HepG2 (cell line): ENCODE results near the gene GRK4. TPM values are rescaled to one million over a fixed set of nuclear protein-coding genes. Genes with fewer than 3 reads are reported as not detected.

Experiments
- HNF4A ChIP-seq: sonication (generic); formaldehyde crosslinking; IDR thresholded peaks from 2 replicates; pipeline ENCODE4 v1.4.0; 2020; ENCODE audit warnings: missing genetic modification reagents
- IKZF1 ChIP-seq: fragments of 450-650 bp; IDR thresholded peaks from 2 replicates; pipeline ENCODE4 v1.7.1; 2016
- NFE2 ChIP-seq: sonication (generic); formaldehyde crosslinking; IDR thresholded peaks from 2 replicates; pipeline ENCODE4 v1.4.0; 2020; ENCODE audit warnings: missing genetic modification reagents
- REL ChIP-seq: sonication (generic); formaldehyde crosslinking; conservative IDR thresholded peaks from 2 replicates; pipeline ENCODE4 v1.8.0; 2022; ENCODE audit warnings: mild to moderate bottlenecking, missing genetic modification reagents, moderate library complexity
- REPIN1 ChIP-seq: sonication (generic); formaldehyde crosslinking; IDR thresholded peaks from 2 replicates; pipeline ENCODE4 v1.8.0; 2022; ENCODE audit warnings: missing genetic modification reagents, low read depth, mild to moderate bottlenecking, borderline replicate concordance
- SMC3 ChIP-seq: IDR thresholded peaks from 2 replicates; pipeline ENCODE4 v1.6.1; 2011; ENCODE audit warnings: low read length, improper control_type of control experiment
- SYNCRIP ChIP-seq: fragments of 200-400 bp; formaldehyde crosslinking; IDR thresholded peaks from 2 replicates; pipeline ENCODE4 v1.6.1; 2018; ENCODE audit warnings: mild to moderate bottlenecking, low read depth, low read length; ENCODE audit not compliant: insufficient read depth
- TRAFD1 ChIP-seq: sonication (generic); formaldehyde crosslinking; IDR thresholded peaks from 2 replicates; pipeline ENCODE4 v1.5.1; 2020; ENCODE audit warnings: missing genetic modification reagents, mild to moderate bottlenecking, borderline replicate concordance
- YEATS2 ChIP-seq: sonication (generic); formaldehyde crosslinking; IDR thresholded peaks from 2 replicates; pipeline ENCODE4 v1.4.0; 2020; ENCODE audit warnings: missing genetic modification reagents, borderline replicate concordance
- ZFP90 ChIP-seq: sonication (generic); formaldehyde crosslinking; IDR thresholded peaks from 2 replicates; pipeline ENCODE4 v1.8.0; 2022; ENCODE audit warnings: missing genetic modification reagents, mild to moderate bottlenecking, inconsistent platforms, borderline replicate concordance
- ZNF251 ChIP-seq: sonication (generic); formaldehyde crosslinking; IDR thresholded peaks from 2 replicates; pipeline ENCODE4 v1.9.0; 2021; ENCODE audit warnings: mild to moderate bottlenecking, missing genetic modification reagents
- ZNF3 ChIP-seq: IDR thresholded peaks from 2 replicates; pipeline ENCODE4 v1.7.0; 2017; ENCODE audit warnings: inconsistent platforms
- ZNF33A ChIP-seq: sonication (generic); formaldehyde crosslinking; IDR thresholded peaks from 2 replicates; pipeline ENCODE4 v1.5.1; 2020; ENCODE audit warnings: missing genetic modification reagents, mild to moderate bottlenecking, moderate library complexity, borderline replicate concordance
- ZNF414 ChIP-seq: sonication (generic); formaldehyde crosslinking; IDR thresholded peaks from 2 replicates; pipeline ENCODE4 v1.5.0; 2020; ENCODE audit warnings: missing genetic modification reagents
- ZNF570 ChIP-seq: sonication (generic); formaldehyde crosslinking; IDR thresholded peaks from 2 replicates; pipeline ENCODE4 v1.4.0; 2020; ENCODE audit warnings: mild to moderate bottlenecking, missing genetic modification reagents, borderline replicate concordance
- ZNF749 ChIP-seq: sonication (generic); formaldehyde crosslinking; IDR thresholded peaks from 2 replicates; pipeline ENCODE4 v1.8.0; 2022; ENCODE audit warnings: mild to moderate bottlenecking, missing genetic modification reagents, moderate library complexity, borderline replicate concordance
- ZNF792 ChIP-seq: IDR thresholded peaks from 2 replicates; pipeline ENCODE4 v1.6.1; 2016
- ZSCAN30 ChIP-seq: sonication (generic); formaldehyde crosslinking; IDR thresholded peaks from 2 replicates; pipeline ENCODE4 v1.5.0; 2020; ENCODE audit warnings: mild to moderate bottlenecking, missing genetic modification reagents
- polyA plus RNA-seq, 8 experiments: library from polyadenylated mRNA; depleted of rRNA in 3 of 8; stranded (reverse) in 7 of 8; unstranded in 1 of 8; fragments of >200 nt; fragmentation: Illumina TruSeq in 4 of 8; extraction: Trizol in 4 of 8; gene quantifications; 2 replicates each; pipeline versions ENCODE4 v1.2.1 to v1.2.3, GENCODE V29; 2011 to 2016; ENCODE audit warnings: low read depth in 4 of 8, missing spikeins in 1 of 8, mixed read lengths in 1 of 8; ENCODE audit not compliant: insufficient read depth in 1 of 8
- total RNA-seq, 5 experiments: library from RNA; depleted of rRNA; stranded (reverse); fragments of >200 nt; fragmentation: Illumina TruSeq; extraction: Trizol; gene quantifications; 2 replicates each; pipeline ENCODE4 v1.2.3, GENCODE V29; 2016; ENCODE audit warnings: low read depth in 1 of 5
- TF ChIP-seq, protein P1 (sequence below): fragments of 450-650 bp; IDR thresholded peaks from 2 replicates; pipeline ENCODE4 v1.6.1; 2016
- TF ChIP-seq, protein P2 (sequence below): sonication (generic); formaldehyde crosslinking; IDR thresholded peaks from 2 replicates; pipeline ENCODE4 v1.4.0; 2020; ENCODE audit warnings: missing genetic modification reagents
- TF ChIP-seq, protein P3 (sequence below): sonication (generic); formaldehyde crosslinking; IDR thresholded peaks from 2 replicates; pipeline ENCODE4 v1.8.0; 2023; ENCODE audit warnings: mild to moderate bottlenecking, missing genetic modification reagents

The GRK4 gene
- total and polyA plus RNA-seq, 2 of the 13 experiments (the other 11 are each of a cell fraction or from before 2014, with no cell fraction given) = 1.8 to 2.0 TPM

DNA sequence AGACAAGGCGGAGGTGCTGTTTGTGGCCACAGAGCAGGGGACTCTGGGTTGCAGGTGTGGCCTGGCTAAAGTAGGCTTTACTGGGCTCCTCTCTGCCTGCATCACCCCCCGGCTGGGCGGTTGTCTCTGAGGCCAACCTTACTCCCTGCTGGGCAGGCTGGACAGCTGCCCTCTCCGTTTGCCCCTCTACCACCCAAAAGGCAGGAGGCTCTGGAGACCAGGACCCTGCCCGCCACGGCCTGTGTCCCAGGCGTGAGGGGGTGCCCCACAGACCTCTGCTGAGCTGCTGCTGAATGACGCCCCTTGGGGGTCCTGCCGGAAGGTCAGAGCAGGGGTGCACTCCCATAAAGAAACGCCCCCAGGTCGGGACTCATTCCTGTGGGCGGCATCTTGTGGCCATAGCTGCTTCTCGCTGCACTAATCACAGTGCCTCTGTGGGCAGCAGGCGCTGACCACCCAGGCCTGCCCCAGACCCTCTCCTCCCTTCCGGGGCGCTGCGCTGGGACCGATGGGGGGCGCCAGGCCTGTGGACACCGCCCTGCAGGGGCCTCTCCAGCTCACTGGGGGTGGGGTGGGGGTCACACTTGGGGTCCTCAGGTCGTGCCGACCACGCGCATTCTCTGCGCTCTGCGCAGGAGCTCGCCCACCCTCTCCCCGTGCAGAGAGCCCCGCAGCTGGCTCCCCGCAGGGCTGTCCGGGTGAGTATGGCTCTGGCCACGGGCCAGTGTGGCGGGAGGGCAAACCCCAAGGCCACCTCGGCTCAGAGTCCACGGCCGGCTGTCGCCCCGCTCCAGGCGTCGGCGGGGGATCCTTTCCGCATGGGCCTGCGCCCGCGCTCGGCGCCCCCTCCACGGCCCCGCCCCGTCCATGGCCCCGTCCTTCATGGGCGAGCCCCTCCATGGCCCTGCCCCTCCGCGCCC, 110.0 kb downstream of the GRK4 start (continued):
- 0 out of 2 replicates have a peak, but pooled peaks have one; percentile 72 for TF ChIP-seq ZNF414 (CRISPR knock-in tag)
- peak; percentile 93 for TF ChIP-seq HNF4A (CRISPR knock-in tag)
- TF ChIP-seq, protein P1, sequence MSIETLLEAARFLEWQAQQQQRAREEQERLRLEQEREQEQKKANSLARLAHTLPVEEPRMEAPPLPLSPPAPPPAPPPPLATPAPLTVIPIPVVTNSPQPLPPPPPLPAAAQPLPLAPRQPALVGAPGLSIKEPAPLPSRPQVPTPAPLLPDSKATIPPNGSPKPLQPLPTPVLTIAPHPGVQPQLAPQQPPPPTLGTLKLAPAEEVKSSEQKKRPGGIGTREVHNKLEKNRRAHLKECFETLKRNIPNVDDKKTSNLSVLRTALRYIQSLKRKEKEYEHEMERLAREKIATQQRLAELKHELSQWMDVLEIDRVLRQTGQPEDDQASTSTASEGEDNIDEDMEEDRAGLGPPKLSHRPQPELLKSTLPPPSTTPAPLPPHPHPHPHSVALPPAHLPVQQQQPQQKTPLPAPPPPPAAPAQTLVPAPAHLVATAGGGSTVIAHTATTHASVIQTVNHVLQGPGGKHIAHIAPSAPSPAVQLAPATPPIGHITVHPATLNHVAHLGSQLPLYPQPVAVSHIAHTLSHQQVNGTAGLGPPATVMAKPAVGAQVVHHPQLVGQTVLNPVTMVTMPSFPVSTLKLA = no peak
- no peak for TF ChIP-seq YEATS2 (CRISPR knock-in tag)
- 0 out of 2 replicates have a peak, but pooled peaks have one; percentile 42 for TF ChIP-seq ZSCAN30
- TF ChIP-seq, protein P2, sequence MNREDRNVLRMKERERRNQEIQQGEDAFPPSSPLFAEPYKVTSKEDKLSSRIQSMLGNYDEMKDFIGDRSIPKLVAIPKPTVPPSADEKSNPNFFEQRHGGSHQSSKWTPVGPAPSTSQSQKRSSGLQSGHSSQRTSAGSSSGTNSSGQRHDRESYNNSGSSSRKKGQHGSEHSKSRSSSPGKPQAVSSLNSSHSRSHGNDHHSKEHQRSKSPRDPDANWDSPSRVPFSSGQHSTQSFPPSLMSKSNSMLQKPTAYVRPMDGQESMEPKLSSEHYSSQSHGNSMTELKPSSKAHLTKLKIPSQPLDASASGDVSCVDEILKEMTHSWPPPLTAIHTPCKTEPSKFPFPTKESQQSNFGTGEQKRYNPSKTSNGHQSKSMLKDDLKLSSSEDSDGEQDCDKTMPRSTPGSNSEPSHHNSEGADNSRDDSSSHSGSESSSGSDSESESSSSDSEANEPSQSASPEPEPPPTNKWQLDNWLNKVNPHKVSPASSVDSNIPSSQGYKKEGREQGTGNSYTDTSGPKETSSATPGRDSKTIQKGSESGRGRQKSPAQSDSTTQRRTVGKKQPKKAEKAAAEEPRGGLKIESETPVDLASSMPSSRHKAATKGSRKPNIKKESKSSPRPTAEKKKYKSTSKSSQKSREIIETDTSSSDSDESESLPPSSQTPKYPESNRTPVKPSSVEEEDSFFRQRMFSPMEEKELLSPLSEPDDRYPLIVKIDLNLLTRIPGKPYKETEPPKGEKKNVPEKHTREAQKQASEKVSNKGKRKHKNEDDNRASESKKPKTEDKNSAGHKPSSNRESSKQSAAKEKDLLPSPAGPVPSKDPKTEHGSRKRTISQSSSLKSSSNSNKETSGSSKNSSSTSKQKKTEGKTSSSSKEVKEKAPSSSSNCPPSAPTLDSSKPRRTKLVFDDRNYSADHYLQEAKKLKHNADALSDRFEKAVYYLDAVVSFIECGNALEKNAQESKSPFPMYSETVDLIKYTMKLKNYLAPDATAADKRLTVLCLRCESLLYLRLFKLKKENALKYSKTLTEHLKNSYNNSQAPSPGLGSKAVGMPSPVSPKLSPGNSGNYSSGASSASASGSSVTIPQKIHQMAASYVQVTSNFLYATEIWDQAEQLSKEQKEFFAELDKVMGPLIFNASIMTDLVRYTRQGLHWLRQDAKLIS (CRISPR knock-in tag) = no peak
- no peak for TF ChIP-seq REL (CRISPR knock-in tag)
- TF ChIP-seq, protein P3, sequence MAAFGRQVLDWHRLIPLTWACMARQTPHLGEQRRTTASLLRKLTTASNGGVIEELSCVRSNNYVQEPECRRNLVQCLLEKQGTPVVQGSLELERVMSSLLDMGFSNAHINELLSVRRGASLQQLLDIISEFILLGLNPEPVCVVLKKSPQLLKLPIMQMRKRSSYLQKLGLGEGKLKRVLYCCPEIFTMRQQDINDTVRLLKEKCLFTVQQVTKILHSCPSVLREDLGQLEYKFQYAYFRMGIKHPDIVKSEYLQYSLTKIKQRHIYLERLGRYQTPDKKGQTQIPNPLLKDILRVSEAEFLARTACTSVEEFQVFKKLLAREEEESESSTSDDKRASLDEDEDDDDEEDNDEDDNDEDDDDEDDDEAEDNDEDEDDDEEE (CRISPR knock-in tag) = no peak
- no peak for TF ChIP-seq ZNF251
- no peak for TF ChIP-seq SYNCRIP
- TF ChIP-seq TRAFD1 (CRISPR knock-in tag) = 0 out of 2 replicates have a peak, but pooled peaks have one; percentile 62
- no peak for TF ChIP-seq ZNF3 (CRISPR knock-in tag)
- TF ChIP-seq IKZF1 = no peak
- TF ChIP-seq ZNF749 (CRISPR knock-in tag) = 0 out of 2 replicates have a peak, but pooled peaks have one; percentile 42
- TF ChIP-seq REPIN1 (CRISPR knock-in tag) = peak; percentile 50; the same call in 1 of the 2 replicates
- TF ChIP-seq ZNF33A (CRISPR knock-in tag) = no peak
- no peak for TF ChIP-seq ZNF570 (CRISPR knock-in tag)
- TF ChIP-seq ZNF792 (CRISPR knock-in tag) = peak; percentile 81
- TF ChIP-seq SMC3 = no peak
- TF ChIP-seq NFE2 = no peak
- TF ChIP-seq ZFP90 (CRISPR knock-in tag) = no peak
